Measurements from ENCODE around the gene TOR2A.

TOR2A gene

DNA sequence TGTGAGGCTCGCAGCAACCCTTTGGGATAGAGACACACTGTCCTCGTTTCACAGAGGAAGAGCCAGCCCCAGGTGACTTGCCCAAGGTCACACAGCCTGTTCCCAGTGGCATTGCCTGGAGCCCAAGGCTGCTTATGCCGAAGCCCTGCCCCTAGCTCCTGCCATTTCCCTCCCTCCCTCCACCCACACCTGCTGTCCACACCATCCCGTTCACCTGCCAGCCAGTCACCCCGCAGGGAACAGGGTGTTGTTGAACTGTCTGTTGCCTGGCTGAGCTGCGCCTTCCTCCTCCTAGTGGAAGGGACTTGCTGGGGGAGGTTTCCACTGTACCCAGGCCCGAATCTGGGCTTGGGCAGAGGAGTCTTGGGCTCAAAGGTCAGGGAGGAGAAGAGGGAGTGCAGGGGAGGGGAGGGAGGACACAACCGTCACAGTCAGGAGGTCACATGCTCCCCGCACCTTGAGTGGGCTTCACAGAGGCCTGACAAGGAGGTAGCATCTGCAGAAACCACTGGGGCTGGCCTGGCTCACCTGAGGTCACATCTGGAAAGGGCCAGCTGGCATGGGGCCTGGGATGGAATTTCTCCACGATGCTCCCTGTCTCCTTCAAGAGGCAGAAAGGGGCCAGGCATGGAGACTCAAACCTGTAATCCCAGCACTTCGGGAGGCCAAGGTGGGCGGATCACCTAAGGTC, 12.9 kb downstream of the TOR2A start:
- Mint-ChIP-seq H3K36me3 (ENCODE audit: low read depth) (no peaks in the 10 kb centered on the region), H3K4me3 (no peak overlapping the region), H3K27me3 (no peaks in the 10 kb centered on the region)

DNA sequence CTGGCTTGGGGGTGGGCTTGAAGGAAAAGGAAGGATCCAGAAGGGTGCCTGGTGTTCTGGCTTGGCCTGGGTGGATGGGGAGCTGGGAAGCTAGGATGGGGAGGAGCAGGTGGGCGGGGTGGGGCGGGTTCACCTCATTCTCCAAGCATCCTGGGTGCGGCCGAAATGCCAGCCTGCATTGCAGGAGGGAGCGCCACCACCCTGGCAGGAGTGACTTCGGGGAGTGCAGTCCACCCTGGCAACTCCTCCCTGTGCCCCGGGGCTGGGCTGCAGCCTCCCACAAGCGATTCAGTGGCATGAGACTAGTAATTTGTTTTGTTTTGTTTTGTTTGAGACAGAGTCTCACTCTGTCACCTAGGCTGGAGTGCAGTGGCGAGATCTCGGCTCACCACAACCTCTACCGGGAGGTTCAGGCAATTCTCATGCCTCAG, 13.7 kb downstream of the TOR2A start:
- Mint-ChIP-seq H3K27me3 (no peaks in the 10 kb centered on the region), H3K9me3 (no peaks in the 10 kb centered on the region), H3K27ac (no peak overlapping the region), H3K4me1 (ENCODE audit: low read depth) (peaks cover 21% of the 10 kb centered on the region), H3K36me3 (ENCODE audit: low read depth) (no peaks in the 10 kb centered on the region), H3K4me3 (no peak overlapping the region)

More for the DNA sequence above, 12.9 kb downstream of the TOR2A start:
- no peak overlapping the region for H3K27ac Mint-ChIP-seq
- H3K9me3 Mint-ChIP-seq, result no peaks in the 10 kb centered on the region
- peaks cover 21% of the 10 kb centered on the region for H3K4me1 Mint-ChIP-seq (ENCODE audit: low read depth)

DNA sequence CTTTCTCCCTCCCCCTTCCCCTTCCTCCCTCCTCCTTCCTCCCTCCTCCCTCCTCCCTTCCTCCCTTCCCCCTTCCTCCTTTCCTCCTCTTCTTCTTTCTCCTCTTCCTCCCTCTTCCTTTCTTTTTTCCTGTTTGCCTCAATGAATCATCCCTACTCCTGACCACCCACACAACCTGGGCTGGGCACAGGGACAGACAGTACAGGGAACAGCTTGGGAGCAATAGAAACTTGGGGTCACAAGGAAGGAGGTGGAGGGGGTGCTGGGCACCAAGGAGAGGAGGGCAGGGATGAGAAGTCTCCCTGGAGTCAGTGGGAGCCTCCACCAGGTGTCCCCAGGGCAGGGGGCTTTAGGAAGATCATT, 14.2 kb downstream of the TOR2A start:
- Mint-ChIP-seq H3K4me1 (ENCODE audit: low read depth) (peaks cover 27% of the 10 kb centered on the region), H3K36me3 (ENCODE audit: low read depth) (no peaks in the 10 kb centered on the region), H3K27ac (peak overlapping the region; percentile 61), H3K27me3 (no peaks in the 10 kb centered on the region), H3K4me3 (no peak overlapping the region), H3K9me3 (no peaks in the 10 kb centered on the region)

DNA sequence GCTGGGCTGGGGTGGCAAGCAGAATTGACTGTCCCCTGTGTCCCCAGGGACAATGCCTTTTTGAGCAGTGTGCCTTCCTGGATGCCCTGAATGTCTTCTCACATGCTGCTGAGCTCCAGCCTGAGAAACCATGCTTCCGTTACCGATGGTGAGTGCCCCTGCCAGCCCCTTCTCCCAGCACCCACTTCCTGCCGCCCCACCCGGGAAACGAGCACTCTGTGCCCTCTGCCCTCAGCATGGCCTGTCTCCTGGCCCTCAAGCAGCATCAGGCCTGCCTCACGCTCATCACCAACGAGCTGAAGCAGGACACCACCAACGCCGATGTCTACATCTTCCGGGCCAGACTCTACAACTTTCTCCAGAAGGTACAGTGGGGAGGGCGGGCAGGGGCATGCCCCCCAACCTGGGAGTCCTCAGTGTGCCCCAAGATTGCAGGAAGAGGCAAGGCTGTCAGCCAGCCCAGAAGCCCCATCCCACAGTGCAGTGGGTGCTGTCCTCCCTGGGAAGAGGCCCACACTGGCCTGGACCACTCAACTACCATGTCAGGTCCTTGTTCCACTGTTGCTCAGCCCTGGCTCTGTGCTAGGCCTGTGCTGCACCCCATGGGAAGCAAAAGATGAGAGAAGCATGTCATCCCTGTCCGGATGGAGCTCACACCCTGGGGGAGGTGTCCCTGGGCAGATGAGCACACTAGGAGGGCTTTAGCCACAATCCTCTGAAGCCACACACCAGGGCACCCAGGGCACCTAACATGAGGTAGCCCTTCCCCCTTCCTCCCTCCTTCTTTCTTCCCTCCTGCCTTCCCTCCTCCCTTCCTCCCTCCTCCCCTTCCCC, 14.8 kb downstream of the TOR2A start:
- peaks cover 28% of the 10 kb centered on the region for H3K4me1 Mint-ChIP-seq (ENCODE audit: low read depth)
- H3K27me3 Mint-ChIP-seq, result no peaks in the 10 kb centered on the region
- H3K4me3 Mint-ChIP-seq, result peak overlapping the region; percentile 46
- H3K9me3 Mint-ChIP-seq, result no peaks in the 10 kb centered on the region
- peak overlapping the region; percentile 89 for H3K27ac Mint-ChIP-seq
- H3K36me3 Mint-ChIP-seq (ENCODE audit: low read depth), result no peaks in the 10 kb centered on the region

DNA sequence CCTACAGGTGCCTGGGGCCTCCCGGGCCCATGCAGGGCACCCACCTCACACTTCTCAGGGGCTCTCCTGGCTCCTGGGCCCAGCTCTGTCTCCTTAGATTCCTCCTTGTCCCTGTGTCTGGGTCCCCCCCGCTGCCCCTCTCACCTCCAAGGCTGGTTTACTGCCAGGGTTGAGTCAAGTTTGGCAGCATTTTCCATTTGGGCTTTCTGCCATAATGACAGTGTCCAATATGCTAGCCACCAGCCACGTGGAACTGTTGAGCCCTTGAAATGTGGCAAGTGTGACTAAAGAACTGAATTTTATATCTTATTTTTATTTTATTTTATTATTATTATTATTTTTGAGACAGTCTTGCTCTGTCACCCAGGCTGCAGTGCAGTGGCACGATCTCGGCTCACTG, 17.3 kb downstream of the TOR2A start:
- no peaks in the 10 kb centered on the region for H3K36me3 Mint-ChIP-seq (ENCODE audit: low read depth)
- no peak overlapping the region for H3K27ac Mint-ChIP-seq
- peaks cover 32% of the 10 kb centered on the region for H3K4me1 Mint-ChIP-seq (ENCODE audit: low read depth)
- no peaks in the 10 kb centered on the region for H3K9me3 Mint-ChIP-seq
- no peak overlapping the region for H3K4me3 Mint-ChIP-seq
- no peaks in the 10 kb centered on the region for H3K27me3 Mint-ChIP-seq

DNA sequence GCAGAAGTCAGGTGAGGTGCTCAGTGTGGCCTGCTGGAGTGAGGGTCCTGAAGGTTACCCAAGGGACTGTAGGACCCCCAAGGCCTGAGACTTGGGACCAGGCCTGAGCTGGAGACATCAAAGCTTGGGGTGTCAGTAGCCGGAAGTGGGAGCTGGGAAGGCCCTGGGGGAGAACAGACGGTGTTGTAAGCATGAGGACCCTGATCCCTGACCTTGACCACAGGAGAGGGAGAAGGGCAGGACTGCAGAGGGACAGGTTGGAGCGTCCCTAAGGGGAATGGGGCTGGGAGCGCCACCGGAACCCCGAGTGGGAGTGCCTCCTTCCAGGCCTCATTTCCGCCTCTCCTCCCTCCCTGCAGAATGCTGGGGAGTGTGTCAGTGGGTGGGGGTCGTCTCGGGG, 18.7 kb downstream of the TOR2A start:
- H3K27ac Mint-ChIP-seq, result peak overlapping the region; percentile 97
- peaks cover 4% of the 10 kb centered on the region for H3K36me3 Mint-ChIP-seq (ENCODE audit: low read depth)
- no peaks in the 10 kb centered on the region for H3K27me3 Mint-ChIP-seq
- no peaks in the 10 kb centered on the region for H3K9me3 Mint-ChIP-seq
- peaks cover 35% of the 10 kb centered on the region for H3K4me1 Mint-ChIP-seq (ENCODE audit: low read depth)
- H3K4me3 Mint-ChIP-seq, result peak overlapping the region; percentile 100

DNA sequence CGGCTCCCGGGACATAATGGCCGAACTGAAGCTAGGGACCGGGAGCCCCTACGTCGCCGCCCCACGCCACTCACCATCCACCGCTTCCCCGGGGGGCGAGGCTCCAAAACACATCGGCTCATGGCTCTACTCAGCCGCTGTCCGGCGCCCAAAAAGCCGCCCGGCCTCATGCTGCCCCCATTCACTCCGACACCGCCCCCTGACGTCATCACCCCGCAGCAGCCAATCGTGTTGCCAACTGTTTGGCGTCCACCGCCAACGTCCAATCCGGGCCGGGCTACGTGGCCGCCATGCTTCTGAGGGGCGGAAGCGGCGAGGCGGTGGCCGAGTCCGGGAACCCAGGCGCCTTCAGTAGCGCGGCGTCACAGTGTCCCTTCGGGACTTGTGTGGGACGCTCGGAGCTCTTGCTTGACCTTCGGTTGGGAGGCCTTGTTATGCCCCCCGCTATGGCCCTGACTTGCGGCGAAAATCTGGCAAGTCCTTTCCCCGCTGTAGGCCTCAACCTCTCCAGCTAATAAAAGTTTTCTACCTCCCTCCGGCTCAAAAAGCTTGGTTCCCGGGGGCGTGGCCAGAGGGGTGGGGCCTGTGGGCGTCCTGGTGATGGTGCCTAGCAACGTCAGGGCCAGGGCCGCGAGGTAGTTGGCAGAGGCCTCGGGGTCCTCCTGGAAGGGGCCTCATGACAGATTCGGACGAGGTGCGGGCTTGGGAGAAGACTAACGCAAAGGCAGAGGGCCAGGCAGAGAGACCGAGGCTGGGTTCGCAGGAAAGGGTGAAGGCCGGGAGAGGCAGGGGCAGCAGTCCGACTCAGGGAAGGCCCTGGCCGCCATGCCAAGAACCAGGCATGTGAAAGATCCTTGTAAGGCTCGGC, 19.4 kb downstream of the TOR2A start, which contains the start of the genes PTRH1 and TTC16:
Gene PTRH1 (minus strand): TSS at position 194 of the 868 bp plus-strand sequence. CDS start 24 bp downstream, at position 170.
Gene TTC16 (plus strand): TSS at position 610 of the 868 bp plus-strand sequence. CDS start 67 bp downstream, at position 677.
- Mint-ChIP-seq H3K27ac (peak within 1 kb of the TSS; percentile 97), H3K36me3 (ENCODE audit: low read depth) (peaks cover 4% of the 10 kb centered on the region), H3K9me3 (no peaks in the 10 kb centered on the region), H3K27me3 (no peaks in the 10 kb centered on the region), H3K4me3 (peak within 1 kb of the TSS; percentile 100), H3K4me1 (ENCODE audit: low read depth) (peaks cover 36% of the 10 kb centered on the region)

DNA sequence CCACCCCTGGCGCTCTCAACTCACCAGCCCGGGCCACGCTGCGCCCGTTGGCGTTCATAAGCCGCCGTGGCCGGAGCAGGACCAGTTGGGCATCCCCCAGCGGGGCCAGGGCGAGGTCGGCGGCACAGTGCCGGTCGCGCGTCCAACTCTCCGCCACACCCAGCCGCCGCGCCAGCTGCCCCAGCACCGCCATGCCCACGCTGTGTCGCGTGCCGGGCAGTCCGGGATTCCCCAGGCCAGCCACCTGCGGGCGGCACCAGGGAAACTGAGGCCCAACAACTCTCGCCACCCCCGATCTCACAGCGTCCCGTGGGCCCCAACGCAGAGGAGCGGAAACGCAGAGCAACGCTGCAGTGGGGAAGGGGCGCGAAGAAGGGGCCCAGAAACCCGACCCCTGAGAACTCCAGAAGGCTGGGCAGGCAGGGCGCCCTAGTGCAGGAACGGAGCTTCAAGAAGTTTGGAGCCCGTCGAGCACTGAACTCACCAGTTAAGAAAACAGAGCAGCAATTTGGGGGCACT, 20.1 kb downstream of the TOR2A start:
- no peaks in the 10 kb centered on the region for H3K9me3 Mint-ChIP-seq
- peaks cover 4% of the 10 kb centered on the region for H3K36me3 Mint-ChIP-seq (ENCODE audit: low read depth)
- peak overlapping the region; percentile 100 for H3K4me3 Mint-ChIP-seq
- H3K4me1 Mint-ChIP-seq (ENCODE audit: low read depth), result peaks cover 33% of the 10 kb centered on the region
- no peaks in the 10 kb centered on the region for H3K27me3 Mint-ChIP-seq
- peak overlapping the region; percentile 97 for H3K27ac Mint-ChIP-seq

DNA sequence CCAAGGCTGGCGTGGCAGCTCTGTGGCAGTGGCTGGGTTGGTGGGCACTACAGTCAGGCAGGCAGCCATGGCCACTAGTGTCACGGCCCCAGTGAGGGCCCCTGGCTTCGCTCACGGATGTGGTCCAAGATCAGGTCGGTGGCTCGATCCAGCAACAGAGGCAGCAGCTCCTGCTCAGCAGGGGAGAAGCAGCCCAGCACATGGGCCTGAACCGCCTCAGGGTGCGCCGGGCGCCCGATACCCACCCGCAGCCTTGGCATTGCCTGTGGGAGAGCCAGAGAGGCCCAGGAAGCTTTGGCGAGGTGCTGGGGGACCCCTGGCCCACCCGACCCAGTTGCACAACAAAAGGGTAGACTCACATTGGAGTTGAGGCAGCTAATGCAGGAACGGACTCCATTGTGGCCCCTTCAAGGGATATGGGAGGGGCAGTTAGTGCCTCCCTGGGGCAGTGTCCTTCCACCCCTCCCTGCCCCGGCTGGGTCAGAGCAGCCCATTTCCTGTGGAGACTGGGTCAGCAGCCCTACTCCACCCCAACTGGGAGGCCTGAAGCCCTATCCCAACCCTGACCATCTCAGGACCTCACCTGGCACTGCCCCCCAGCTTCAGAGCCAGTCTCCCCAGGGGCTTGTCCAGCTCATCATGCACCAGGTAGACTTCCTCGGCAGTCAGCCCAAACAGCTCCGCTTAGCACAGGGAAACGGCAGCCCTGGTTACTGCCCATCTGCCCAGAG, 20.9 kb downstream of the TOR2A start:
- Mint-ChIP-seq H3K9me3 (no peaks in the 10 kb centered on the region), H3K4me3 (peak overlapping the region; percentile 84), H3K27me3 (no peaks in the 10 kb centered on the region), H3K4me1 (ENCODE audit: low read depth) (peaks cover 25% of the 10 kb centered on the region), H3K27ac (peak overlapping the region; percentile 31), H3K36me3 (ENCODE audit: low read depth) (peaks cover 4% of the 10 kb centered on the region)

DNA sequence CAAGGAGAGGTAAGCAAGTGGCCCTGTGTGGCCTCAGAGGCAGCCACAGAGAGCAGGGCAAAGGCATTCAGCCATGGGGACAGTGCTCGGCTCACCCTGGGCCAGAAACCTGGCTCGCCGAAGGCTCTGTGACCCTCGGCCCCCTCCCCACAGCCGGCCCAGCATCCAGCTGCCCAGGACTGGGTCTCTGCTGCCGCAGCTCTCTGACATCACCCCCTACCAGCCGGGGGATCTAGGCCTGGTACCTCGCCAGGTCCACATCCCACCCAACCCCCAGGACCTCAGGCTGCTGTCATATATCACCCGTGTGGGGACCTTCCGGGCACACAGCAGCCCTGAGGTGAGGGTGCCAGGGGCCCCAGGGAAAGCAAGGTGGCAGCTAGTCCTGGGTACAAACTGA, 22.2 kb downstream of the TOR2A start:
- H3K27ac Mint-ChIP-seq, result no peak overlapping the region
- H3K9me3 Mint-ChIP-seq, result no peaks in the 10 kb centered on the region
- no peak overlapping the region for H3K4me3 Mint-ChIP-seq
- peaks cover 24% of the 10 kb centered on the region for H3K4me1 Mint-ChIP-seq (ENCODE audit: low read depth)
- peaks cover 4% of the 10 kb centered on the region for H3K36me3 Mint-ChIP-seq (ENCODE audit: low read depth)
- no peaks in the 10 kb centered on the region for H3K27me3 Mint-ChIP-seq

DNA sequence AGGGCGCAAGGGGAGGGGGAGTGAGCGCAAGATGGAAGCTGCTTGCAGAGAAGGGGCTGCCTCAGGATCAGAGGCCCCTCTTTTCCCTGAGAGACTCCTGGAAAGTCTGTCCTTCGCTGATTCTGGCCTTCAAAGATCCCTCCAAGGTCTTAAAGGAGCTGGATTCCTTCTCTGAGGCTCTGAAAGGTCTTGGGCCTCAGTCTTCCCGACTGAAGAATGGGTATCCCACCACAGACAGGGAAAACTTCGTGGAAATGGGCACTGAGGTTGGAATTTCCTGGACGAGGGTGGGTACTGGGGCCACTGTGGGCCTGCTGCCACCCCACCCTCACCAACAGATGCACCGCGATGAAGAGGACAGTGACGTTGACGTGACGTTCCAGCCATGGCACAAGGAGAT, 22.7 kb downstream of the TOR2A start:
- Mint-ChIP-seq H3K4me3 (no peak overlapping the region), H3K27ac (no peak overlapping the region), H3K27me3 (no peaks in the 10 kb centered on the region), H3K9me3 (no peaks in the 10 kb centered on the region), H3K4me1 (ENCODE audit: low read depth) (peaks cover 29% of the 10 kb centered on the region), H3K36me3 (ENCODE audit: low read depth) (peaks cover 4% of the 10 kb centered on the region)

DNA sequence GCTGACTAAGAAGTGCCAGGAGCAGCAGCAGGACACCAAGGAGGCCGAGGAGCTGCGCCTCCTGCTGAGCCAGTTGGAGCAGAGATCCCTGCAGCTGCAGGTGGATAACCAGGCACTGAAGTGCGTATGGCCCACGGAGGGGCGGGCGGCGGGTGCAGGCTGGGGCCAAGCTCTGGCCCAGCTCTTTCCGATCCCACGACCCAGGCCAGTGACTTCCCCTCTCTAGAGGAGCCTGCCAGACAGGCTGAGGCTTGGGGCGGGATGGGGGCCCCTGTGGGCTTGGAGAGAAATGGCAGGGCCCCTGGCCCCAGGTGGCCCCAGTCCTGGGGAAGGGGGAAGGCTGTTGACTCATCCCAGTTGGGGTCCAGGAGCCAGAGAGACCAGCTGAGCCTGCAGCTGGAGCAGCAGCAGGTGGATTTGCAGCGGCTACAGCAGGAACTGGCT, 23.2 kb downstream of the TOR2A start:
- Mint-ChIP-seq H3K9me3 (no peaks in the 10 kb centered on the region), H3K27ac (no peak overlapping the region), H3K4me1 (ENCODE audit: low read depth) (peaks cover 34% of the 10 kb centered on the region), H3K36me3 (ENCODE audit: low read depth) (peaks cover 4% of the 10 kb centered on the region), H3K4me3 (no peak overlapping the region), H3K27me3 (no peaks in the 10 kb centered on the region)

DNA sequence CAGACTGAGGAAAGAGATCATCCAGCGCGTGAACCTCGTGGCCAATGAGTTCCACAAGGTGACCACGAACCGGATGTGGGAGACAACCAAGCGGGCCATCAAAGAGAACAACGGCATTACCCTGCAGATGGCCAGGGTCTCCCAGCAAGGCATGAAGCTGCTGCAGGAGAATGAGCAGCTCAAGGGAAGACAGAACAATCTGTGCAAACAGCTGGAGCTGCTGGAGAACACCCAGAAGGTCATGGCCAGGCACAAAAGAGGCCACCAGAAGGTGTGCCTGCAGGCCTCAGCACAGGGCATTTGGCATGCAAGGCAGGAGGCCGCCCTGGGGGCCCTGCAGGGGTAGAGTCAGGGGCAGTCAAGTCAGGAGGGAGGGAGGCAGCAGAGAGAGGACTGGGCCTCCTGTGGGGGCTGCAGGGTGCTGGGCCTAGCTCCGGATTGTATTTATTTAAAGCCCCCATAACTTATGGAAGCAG, 23.8 kb downstream of the TOR2A start:
- Mint-ChIP-seq H3K36me3 (ENCODE audit: low read depth) (peaks cover 4% of the 10 kb centered on the region), H3K4me3 (no peak overlapping the region), H3K4me1 (ENCODE audit: low read depth) (peaks cover 34% of the 10 kb centered on the region), H3K27me3 (no peaks in the 10 kb centered on the region), H3K9me3 (no peaks in the 10 kb centered on the region), H3K27ac (no peak overlapping the region)
